NOMO-1 (cell line): ENCODE measurements around the gene PSRC1.
"Not testable (repeated sequence)": the region's sequence is repeated elsewhere in the genome, so short reads cannot be mapped to it uniquely, and the experiment has no call there.

Experiments used
- DNase-seq, 2 experiments: peaks; one replicate each; lab custom pipeline; 2025; ENCODE audit not compliant: unreplicated experiment in 2 of 2; lab: John Stamatoyannopoulos, UW

PSRC1 gene

DNA sequence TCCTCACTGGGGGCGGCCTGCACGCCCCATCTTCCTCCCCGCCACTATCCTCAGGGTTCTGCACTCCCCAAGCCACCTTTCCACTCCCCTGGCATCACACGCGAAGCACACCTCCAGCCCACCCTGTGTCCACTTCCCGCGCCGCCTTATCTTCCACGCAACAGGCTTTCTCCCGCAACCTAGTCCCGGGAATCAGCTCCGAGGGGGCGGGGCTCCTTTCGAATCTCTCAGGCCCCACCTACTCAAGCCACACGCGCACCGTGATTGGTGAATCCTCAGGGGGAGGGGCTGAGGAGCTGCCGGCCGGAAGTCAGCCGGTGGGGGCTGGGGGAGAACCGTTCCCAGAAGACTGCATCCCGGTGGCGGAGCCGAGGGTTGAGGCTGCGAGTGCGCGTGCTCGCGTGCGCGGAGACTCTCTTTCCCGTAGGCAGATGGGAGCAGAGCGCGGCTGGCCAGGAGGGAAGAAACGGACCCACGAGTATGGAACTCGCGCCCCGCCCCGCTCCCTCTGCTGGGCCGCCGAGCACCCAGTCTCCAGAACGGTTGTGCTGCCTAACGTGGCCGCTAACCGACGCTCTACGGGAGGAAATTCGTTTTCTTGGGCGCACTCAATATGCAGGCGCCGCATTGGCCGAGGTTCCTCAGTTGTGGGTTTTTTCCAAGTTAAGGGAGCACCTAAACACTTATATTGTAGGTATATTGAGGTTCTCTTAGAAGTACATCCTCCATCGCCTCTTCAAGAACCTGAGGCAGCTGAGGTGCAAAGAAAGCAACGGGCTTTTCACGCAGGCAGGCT, at the start of gene PSRC1:
TSS of gene PSRC1 (minus strand) at position 194 of the 796 bp plus-strand sequence.
- DNase-seq = peak; percentile 85 to 89

DNA sequence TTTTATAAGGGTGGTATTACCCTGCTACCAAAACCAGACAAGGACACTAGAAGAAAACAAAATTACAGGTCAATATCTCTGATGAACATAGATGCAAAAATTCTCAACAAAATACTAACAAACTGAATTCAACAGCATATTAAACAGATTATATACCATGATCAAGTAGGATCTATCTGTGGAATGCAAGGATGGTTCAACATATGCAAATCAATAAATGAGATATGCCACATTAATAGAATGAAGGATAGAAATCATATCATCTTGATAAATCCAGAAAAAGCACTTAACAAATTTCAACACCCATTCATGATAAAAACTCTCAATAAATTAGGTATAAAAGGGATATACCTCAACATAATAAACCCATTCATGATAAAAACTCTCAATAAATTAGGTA, 48.2 kb upstream of the PSRC1 start:
- DNase-seq = no peak

DNA sequence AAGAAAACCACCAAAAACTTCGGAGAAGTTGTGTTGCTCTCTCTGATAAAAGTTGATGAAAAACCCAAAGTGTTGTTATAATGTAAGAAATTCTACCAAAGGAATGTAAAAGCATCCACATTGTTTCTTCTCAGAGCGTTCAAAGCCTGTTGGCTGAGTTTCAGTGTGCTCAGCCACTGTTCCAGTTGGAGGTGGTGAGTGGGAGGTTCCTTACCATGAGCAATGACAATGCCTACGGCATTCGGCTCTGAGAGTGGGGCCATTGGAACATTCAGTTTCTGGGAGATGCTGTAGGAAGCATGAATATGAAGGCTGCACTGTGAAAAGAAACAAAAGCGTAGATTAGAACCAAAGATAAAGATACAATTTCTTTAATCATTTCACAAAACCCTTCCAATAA, 44.3 kb upstream of the PSRC1 start:
- no peak for DNase-seq

DNA sequence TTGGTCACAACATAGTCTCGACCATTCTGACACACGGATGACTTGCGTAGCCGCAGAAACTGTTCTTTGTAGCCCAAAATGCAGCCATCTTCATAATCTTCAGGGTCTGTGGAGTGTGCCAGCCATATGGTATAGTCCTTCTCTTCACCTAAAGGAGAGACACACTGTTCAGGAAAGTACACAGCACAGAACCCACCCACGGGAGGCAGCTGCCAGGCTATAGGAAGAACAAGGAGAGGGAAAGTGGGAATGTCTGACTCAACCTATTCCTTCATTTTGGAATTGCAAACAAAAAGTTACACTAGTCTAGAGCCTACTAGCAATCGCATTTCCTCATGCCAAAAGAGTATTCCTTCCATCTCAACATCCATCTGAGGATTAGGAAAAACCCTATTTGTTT, 40.0 kb upstream of the PSRC1 start:
- no peak for DNase-seq

DNA sequence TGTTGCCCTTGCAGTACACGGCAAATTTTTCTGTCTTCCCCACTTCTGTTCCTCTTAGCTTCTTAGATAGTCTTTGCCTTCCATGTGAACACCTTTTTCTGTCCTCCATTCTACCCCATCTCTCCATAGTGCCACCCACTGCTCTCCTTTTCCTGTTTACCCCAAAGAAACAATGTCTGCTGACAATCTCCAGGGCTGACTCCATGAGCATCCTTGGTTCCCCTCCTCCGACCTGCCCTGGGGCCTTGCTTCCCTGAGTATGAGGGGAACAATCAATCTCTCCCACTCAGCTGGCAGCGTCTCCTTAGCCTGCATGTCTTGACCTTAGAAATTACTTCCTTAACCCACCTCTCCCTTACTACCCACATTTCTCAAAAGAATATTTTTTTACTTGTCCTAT, 36.2 kb upstream of the PSRC1 start:
- DNase-seq = no peak

DNA sequence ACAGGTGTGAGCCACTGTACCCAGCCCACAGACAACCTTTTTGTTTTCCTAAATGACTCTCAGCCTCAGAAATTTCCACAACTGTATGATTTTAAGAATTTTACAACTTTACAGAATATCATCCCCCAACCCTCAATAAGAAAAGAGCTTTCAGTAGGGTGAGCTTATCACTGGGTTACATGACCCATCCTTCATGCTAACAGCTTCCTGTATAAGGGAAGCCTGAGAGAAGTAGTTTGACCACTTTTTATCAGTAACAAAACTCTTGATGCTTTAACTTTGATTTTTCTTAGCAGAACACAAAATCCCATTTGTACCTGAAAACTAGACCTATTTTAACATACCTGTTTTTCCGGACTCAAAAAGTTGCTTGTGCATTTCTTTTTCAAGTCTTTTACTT, 33.6 kb upstream of the PSRC1 start:
- DNase-seq = no peak

DNA sequence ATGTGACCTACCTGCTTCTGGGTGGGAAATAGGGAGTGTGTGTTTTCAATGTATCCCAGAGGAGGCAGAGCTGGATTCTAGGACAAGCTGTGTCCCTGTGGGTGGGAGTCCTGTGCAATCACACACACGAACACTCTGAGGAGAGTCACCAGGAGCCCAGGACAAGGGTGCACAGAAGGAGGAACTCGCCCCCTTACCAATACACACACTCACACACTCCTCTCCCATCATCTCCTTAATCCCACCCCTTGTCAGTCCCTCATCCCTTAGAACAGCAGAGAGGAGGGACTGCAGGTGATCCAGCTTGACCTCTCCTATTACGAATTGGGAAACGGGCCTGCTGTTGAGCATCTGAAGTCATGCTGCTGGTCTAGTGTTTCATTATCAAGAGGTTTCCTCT, 32.3 kb upstream of the PSRC1 start:
- no peak for DNase-seq

DNA sequence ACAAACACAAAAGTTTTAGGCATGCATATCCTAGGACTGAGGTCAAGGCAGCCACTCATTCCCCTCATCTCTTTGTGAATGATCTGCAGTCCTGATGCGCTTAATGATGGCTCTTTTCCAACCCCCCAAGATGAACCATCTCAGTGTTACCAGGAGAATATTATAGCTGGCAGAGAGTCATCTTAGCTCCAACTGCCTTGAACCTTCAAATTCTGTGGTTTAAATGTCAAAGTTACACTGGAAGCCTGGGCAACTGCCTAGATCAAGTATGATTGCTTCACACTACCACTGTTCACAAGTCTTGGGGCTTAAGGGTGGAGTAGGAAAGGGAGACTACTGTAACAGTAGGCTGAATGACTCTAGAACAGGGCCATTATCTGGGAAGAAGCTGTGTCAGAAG, 31.9 kb upstream of the PSRC1 start:
- DNase-seq = no peak

DNA sequence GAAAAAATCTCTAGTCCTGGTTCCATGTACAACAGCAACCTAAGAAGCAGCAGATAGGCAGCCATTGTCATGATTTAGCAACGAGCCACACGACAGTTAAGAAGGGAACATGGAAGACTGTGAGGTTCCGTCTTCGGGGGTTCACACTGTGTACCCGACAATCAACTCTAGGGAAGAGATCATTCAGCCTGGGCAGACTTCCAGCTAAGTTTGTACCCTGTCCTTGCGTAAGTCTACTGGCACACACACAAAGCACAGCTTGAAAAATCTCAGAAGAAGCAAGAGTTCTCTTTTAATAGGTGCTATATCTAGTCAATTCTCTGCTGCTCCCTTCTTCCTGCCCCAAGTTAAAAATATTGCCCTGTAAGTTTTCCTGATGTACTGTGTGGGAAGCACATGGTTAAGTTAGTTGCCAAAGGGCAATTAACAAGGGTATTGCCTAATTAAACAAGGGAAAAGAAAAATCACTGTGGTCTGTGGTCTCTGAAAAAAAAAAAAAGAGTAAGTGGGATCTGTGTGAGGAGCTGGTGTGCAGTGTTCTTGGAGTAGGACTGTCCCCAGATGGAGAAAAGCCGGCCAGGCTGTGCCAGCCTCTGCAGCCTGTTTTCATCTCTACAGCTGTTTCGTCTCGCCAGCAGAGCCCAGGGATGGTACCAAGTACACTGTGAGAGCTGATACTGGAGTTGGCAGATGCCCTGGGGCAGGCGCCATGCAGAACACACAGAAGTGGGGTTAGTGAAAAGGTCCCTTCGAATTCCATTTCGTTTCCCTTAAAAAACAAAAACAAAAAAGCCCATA, 30.2 kb upstream of the PSRC1 start:
- peak; percentile 19 to 29 for DNase-seq

DNA sequence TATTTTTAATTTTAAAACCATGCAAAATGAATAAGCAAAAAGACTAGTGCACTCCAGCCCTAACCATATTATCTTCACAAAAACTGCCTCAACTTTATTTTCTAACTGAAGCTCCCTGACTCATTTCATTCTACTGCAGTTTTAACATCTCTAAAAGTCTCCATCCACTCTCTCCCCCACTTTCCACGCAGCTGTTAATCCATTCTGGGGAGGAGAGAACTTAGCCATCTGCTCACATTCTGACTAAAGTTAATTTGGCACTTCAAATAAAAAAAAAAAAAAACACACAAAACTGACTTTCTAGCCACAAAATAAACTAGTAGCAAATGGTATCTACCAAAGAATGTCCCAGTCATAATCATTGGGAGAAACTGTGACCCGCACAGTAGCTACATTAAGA, 29.3 kb upstream of the PSRC1 start:
- DNase-seq = no peak

DNA sequence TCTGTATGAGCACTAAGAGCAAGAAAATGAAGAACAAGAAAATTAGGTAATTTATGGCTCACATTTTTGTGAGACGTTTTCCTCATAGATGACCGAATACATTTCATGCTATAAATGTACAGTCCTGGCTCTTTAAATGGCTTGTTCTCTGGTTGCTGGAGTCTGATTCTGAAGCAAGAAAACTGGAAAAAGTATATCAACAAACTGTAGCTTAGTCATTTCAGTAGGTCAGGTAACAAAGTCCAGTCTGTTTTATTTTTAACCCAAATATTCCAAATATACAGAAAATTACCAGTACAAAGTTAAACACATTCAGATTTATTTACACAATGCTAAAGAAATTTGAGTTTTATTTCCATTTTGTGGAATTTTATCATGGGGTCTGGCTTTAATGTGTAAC, 26.4 kb upstream of the PSRC1 start:
- peak in 1 of 2 experiments; percentile 68 for DNase-seq

DNA sequence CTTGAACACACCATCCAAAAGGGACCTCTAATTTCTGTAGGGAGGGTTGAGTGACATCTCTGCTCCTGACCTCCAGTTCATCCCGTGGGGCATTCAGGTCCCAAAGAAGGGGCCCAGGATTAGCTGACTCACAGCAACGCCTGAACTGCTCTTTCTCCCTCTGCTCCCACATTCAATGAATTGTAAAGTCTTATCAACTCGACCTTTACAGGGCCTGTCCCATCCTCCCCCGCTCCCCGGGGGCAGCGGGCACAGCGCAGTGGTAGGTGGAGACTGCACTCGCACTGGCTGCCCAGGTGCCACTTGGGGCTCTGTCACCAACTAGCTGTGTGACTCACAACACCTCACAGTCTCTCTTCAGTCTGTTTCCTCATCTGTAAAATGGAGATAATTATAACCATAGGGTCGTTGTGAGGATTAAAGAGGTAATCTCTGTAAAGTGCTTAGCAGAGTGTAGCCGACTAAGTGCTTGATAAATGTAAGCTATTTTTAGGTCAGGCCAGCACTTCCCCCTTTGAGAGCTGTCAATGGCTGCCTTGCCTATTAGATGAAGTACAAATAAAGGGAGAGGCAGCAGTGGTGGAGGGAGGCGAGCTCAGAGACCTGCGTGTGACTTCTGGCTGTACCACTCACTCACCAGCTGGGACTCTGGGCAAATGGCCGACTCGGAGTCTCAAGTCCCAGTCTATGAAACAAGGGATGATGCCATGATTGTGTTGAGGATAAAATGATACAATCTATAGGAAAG, 24.5 kb upstream of the PSRC1 start:
- DNase-seq = peak; percentile 55 to 78

DNA sequence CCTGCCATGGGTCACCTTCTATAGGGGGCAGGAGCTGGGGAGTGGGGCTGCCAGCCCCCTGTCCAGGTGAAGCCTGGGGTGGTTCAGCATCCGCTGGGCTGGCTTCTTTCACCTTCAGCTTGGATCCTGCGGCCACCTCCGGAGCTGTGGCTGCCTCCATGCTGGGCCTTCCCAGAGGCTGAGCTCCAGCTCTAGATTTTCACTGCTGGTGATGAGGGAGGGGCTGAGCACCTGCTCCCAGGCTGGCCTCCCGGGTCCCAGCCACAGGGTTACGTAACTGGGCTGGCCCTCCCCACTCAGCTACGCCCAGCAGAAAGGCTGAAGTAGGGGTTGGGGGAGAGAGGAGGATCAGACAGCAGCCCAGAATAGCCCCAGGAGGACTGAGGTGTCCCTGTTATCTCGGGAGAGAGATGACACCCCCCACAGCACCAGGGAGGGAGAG, 23.9 kb upstream of the PSRC1 start, which contains the start of gene MYBPHL:
TSS of gene MYBPHL (minus strand) at position 180 of the 442 bp plus-strand sequence. CDS start at position 160, 20 bp downstream.
- DNase-seq = peak; percentile 27 to 50

DNA sequence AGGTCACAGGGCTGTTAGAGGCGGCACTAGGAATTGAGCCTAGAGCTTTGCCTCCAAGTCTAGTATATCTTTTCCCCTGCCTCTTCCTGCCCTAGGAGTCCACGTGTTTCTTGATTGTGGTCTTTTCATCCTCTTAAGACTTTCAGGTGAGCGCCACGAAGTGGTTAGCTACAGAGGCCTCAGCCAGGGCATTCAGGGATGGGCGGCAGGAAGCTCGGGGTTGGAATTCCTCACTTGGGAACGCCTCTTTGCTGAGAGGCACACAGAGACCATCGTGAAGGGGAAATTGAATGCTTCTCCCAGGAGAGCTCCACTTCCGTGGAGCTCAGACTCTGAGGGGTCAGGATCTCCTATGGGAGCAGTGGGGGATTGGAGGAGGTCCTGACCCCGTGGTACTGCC, 23.0 kb upstream of the PSRC1 start:
- DNase-seq = not testable (repeated sequence)

DNA sequence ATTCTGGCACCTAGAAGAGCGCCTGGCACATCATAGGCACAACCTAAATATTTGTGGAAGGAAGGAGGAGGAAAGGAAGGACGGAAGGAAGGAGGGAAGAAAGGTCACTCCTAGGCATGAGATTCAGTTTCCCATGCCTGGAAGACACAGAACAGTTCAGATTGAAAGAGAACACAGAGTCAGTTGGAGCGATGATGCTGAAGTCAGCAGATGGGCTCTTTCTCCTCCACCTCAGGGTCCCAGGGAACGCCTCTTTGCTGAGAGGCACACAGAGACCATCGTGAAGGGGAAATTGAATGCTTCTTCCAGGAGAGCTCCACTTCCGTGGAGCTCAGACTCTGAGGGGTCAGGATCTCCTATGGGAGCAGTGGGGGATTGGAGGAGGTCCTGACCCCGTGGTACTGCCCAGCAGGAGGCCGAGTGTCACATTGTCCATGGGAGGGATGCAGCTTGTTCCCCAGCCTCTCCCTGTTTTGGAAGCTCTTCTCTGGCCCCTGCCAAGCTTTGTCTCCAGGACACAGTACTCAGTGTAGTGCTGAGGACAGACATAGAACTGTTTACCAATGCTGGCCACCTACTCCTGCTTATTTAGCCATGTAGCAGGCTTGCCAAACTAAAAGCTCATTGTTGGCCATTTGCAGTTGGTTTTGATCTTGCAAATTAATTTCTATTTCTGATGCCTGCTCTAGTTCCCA, 21.4 kb upstream of the PSRC1 start:
- DNase-seq = no peak

DNA sequence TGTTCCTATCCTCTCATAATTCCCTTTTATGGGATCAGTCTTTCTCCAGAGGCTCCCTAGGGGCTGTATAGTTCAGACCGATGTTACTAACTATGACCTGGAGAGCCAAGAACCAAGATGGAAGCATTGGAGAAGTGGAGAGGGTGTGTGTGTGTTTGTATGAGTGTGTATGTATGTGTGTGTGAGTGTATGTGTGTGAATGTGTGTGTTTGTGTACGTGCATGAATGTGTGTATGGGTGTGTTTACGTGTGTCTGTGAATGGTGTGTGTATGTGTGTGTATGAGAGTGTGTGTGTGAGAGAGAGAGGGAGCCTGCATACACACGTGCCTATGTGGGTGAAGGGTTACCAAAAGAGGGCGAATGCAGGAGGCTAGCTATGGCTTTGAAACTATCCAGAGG, 18.9 kb upstream of the PSRC1 start:
- DNase-seq = no peak

DNA sequence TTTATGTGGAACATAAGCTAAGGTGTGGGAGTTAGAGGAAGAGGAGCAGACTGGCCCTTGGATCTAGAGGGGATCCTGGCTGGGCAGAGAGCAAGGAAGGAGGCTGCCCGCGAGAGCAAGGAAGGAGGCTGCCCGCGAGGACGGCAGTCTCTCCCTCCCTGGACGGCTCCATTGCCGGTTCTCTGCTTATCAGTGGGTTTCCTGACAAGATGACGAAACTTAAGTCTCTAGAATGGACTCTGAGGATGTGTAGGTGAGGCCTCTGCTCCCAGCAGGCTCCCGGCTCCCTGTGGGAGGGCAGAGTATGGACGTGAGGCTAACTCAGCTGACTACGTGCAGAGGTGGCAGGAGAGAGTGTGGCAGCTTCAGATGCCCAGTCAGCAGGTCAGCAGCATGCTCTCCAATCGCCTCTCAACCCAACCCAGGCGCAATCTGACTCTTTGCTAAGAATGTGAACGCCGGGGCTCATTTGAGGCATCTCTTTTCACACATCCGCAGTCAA, 17.8 kb upstream of the PSRC1 start:
- no peak for DNase-seq

DNA sequence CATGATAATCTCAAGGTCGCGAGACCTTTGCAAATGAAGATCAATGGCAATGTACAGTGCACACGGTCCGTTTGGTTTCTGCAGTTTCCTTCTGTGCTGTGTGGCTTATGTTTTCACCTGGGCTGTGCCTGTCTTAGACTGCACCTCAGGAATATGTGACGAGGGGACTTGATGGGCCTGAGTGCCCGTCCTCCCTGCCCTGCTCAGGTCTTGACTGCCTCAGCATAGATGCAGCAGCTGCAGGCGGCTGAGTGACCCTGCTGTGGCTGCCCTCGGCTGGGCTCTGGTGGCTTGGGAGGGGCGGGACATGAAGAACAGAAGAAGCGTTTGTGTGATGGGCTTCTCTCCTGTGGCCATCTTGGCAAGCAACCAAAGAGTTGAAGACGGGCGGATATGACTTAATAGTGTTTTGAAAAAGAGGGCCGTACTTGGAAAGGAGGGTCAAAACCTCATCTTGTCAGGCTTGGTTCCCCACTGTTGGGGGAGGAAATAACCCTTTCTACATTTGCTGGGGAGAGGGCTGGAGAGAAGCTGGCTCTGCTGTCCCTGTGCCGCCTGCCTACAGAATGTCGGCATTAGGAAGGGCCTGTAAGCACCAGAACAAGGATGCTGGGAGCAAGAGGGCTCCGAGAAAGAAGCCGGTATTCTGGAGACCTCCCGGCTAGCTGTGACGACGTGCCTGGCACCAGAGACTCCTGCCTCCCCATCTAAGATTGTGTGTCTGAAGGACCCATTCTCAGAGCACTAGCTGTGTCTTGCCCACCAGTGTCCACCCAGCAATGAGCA, 16.8 kb upstream of the PSRC1 start:
- DNase-seq = no peak

DNA sequence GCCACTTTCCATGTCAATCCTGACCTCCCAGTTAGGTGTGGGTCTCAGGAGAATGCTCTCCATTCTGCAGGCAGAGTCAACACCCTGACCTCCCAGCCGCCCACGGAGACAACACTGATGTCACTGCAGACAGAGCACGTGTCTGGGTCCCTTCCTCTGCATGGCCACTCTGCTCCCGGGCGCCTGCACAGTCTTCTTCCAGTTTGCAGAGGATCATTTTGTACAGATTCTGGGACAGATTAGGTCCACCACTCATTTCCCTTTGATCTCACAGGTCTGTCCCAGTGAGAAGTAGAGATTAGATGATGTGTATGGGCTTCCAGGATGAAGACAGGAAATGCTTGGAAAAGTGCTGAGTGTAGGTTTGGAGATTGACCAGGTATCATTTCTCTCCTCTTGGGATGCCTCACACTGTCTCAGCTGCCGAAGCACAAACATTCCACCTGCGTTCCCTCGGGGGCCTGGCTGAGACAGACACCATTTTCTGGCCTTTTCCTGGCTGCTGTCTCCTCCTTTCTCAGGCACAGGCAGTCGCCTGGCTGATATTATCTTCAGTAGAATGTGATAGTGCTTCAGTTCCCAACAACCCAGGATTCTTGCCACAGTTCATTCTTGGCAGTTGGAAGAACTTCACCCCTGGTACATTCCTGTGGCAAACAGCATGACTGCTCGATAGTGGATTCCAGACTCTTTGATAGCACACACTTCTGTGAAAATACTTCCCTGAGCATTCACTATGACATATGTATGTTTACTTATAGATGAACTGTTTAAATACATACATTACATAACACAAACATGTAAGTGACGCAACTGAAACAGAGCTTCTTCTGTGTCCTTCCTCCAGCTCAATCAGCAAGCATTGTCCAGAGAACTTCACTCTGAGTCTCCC, 16.0 kb upstream of the PSRC1 start:
- no peak for DNase-seq
